Vagina (tissue), 2 donors: Measurements from ENCODE around the gene GMNC. TPM values are rescaled to one million over a fixed set of nuclear protein-coding genes. Genes with fewer than 3 reads are reported as not detected.
"Not testable (repeated sequence)": the region's sequence is repeated elsewhere in the genome, so short reads cannot be mapped to it uniquely, and the experiment has no call there.

Experiments
- DNase-seq, 2 donors: peaks; one replicate each; pipeline ENCODE4 v3.0.0-alpha.2; 2017; ENCODE audit errors: extremely low spot score in 2 of 2
- H3K27ac ChIP-seq: fragments of 200-600 bp; sonication (generic); one replicate; pipeline ENCODE4 v1.5.1; 2019
- H3K27me3 ChIP-seq: fragments of 200-600 bp; sonication (generic); one replicate; pipeline ENCODE4 v1.5.1; 2019
- H3K36me3 ChIP-seq, 2 donors: fragments of 200-600 bp; sonication (generic); one replicate each; pipeline ENCODE4 v1.5.1; 2017 to 2019
- H3K4me1 ChIP-seq: fragments of 200-600 bp; sonication (generic); one replicate; pipeline ENCODE4 v1.5.1; 2019
- H3K4me3 ChIP-seq, 2 donors: fragments of 200-600 bp; sonication (generic); 1 replicate in 1 of 2; 2 replicates in 1 of 2; pipeline ENCODE4 v1.5.1; 2016 to 2019
- H3K9me3 ChIP-seq: fragments of 200-600 bp; sonication (generic); one replicate; pipeline ENCODE4 v1.5.1; 2019
- CTCF ChIP-seq, 3 experiments: fragments of 450-650 bp in 2 of 3; fragments of 200-600 bp in 1 of 3; sonication (generic) in 1 of 3; IDR thresholded peaks; one replicate each; pipeline ENCODE4 v1.5.1; 2017 to 2019; ENCODE audit warnings: antibody characterized with exemption in 3 of 3, mild to moderate bottlenecking in 2 of 3, moderate library complexity in 2 of 3
- POLR2A ChIP-seq, 2 donors: fragments of 450-650 bp; IDR thresholded peaks; one replicate each; pipeline ENCODE4 v1.6.1; 2017; ENCODE audit warnings: antibody characterized with exemption in 2 of 2, mild to moderate bottlenecking in 2 of 2, moderate library complexity in 2 of 2
- POLR2AphosphoS5 ChIP-seq, 2 donors: sonication (generic); formaldehyde crosslinking; IDR thresholded peaks; one replicate each; pipeline ENCODE4 v1.9.0; 2017; ENCODE audit warnings: antibody characterized with exemption in 2 of 2, mild to moderate bottlenecking in 2 of 2, low read depth in 1 of 2; ENCODE audit not compliant: insufficient read depth in 1 of 2
- intact Hi-C: fragments of 100-400 bp; cut with DNase I; formaldehyde crosslinking; loops from one replicate; pipeline ENCODE4 v1.15.1; 2023
- total RNA-seq: library from RNA; depleted of rRNA; stranded (reverse); fragments of >200 nt; gene quantifications from one replicate; pipeline ENCODE4 v1.2.3, GENCODE V29; 2016

Gene GMNC
- total RNA-seq, 1 donor from 2014 or later, result 0.25 TPM

GRCh38 chr3:190877925-190878324 lies 15.4 kb upstream of the GMNC start:
- H3K36me3 ChIP-seq, result no peaks in the 10 kb centered on the region
- no peak for DNase-seq
- no peak for TF ChIP-seq POLR2AphosphoS5 (IDR thresholded peaks at IDR 0.05; ENCODE audit: insufficient read depth in 1 of 2, low read depth in 1 of 2)
- TF ChIP-seq POLR2A (IDR thresholded peaks at IDR 0.05), result no peak
- no peak for TF ChIP-seq CTCF (IDR thresholded peaks at IDR 0.05)
- H3K4me1 ChIP-seq, result no peaks in the 10 kb centered on the region
- H3K9me3 ChIP-seq, result no peaks in the 10 kb centered on the region
- H3K27me3 ChIP-seq, result no peaks in the 10 kb centered on the region
- H3K27ac ChIP-seq, result no peak overlapping the region
- intact Hi-C loops, result no loop called here
- no peak overlapping the region for H3K4me3 ChIP-seq

- H3K36me3 ChIP-seq, H3K27ac ChIP-seq, H3K4me1 ChIP-seq, H3K27me3 ChIP-seq, DNase-seq, H3K9me3 ChIP-seq, H3K4me3 ChIP-seq, intact Hi-C loops: not testable (repeated sequence)
Measured at GRCh38 chr3:190876433-190876832, 13.9 kb upstream of the GMNC start.

GRCh38 chr3:190875061-190875460 lies 12.6 kb upstream of the GMNC start:
- H3K4me1 ChIP-seq, H3K9me3 ChIP-seq, intact Hi-C loops: not testable (repeated sequence)

GRCh38 chr3:190870127-190870526 lies 7.6 kb upstream of the GMNC start:
- intact Hi-C loops, result no loop called here
- Histone ChIP-seq H3K4me1 (no peaks in the 10 kb centered on the region), H3K27me3 (no peaks in the 10 kb centered on the region), H3K9me3 (no peaks in the 10 kb centered on the region), H3K27ac (no peak overlapping the region), H3K36me3 (no peaks in the 10 kb centered on the region), H3K4me3 (no peak overlapping the region)
- no peak for DNase-seq
- no peak for TF ChIP-seq POLR2AphosphoS5 (IDR thresholded peaks at IDR 0.05; ENCODE audit: insufficient read depth in 1 of 2, low read depth in 1 of 2)
- TF ChIP-seq CTCF (IDR thresholded peaks at IDR 0.05), result no peak
- TF ChIP-seq POLR2A (IDR thresholded peaks at IDR 0.05), result no peak

More at GRCh38 chr3:190875061-190875460, 12.6 kb upstream of the GMNC start:
- H3K27me3 ChIP-seq, H3K4me3 ChIP-seq, H3K36me3 ChIP-seq, DNase-seq, H3K27ac ChIP-seq: not testable (repeated sequence)

GRCh38 chr3:190867071-190867470 lies 4.6 kb upstream of the GMNC start:
- H3K36me3 ChIP-seq, result no peaks in the 10 kb centered on the region
- H3K9me3 ChIP-seq, result no peaks in the 10 kb centered on the region
- no peak overlapping the region for H3K27ac ChIP-seq
- no peaks in the 10 kb centered on the region for H3K4me1 ChIP-seq
- no peak for DNase-seq
- TF ChIP-seq CTCF (IDR thresholded peaks at IDR 0.05) (no peak), POLR2AphosphoS5 (IDR thresholded peaks at IDR 0.05; ENCODE audit: insufficient read depth in 1 of 2, low read depth in 1 of 2) (no peak), POLR2A (IDR thresholded peaks at IDR 0.05) (no peak)
- intact Hi-C loops, result no loop called here
- no peak overlapping the region for H3K4me3 ChIP-seq
- no peaks in the 10 kb centered on the region for H3K27me3 ChIP-seq

GRCh38 chr3:190865828-190866227 lies 3.3 kb upstream of the GMNC start:
- no peaks in the 10 kb centered on the region for H3K27me3 ChIP-seq
- DNase-seq, result no peak
- H3K9me3 ChIP-seq, result no peaks in the 10 kb centered on the region
- H3K27ac ChIP-seq, result no peak overlapping the region
- intact Hi-C loops, result no loop called here
- no peaks in the 10 kb centered on the region for H3K4me1 ChIP-seq
- H3K4me3 ChIP-seq, result no peak overlapping the region
- no peaks in the 10 kb centered on the region for H3K36me3 ChIP-seq
- no peak for TF ChIP-seq POLR2A (IDR thresholded peaks at IDR 0.05)
- TF ChIP-seq POLR2AphosphoS5 (IDR thresholded peaks at IDR 0.05; ENCODE audit: insufficient read depth in 1 of 2, low read depth in 1 of 2), result no peak
- TF ChIP-seq CTCF (IDR thresholded peaks at IDR 0.05), result no peak
